Ascending aorta (tissue), 2 donors: ENCODE results near the gene PYGL. TPM values are rescaled to one million over a fixed set of nuclear protein-coding genes. Genes with fewer than 3 reads are reported as not detected.

Experiments
- DNase-seq, 2 donors: peaks; one replicate each; pipeline ENCODE4 v3.0.0-alpha.2; 2019; ENCODE audit warnings: low spot score in 2 of 2
- H3K27ac ChIP-seq, 2 donors: fragments of 200-600 bp; sonication (generic); one replicate each; pipeline ENCODE4 v1.5.1; 2016 to 2017; ENCODE audit warnings: mild to moderate bottlenecking in 1 of 2
- H3K27me3 ChIP-seq: fragments of 200-600 bp; sonication (generic); one replicate; pipeline ENCODE4 v1.5.1; 2017
- H3K36me3 ChIP-seq, 2 donors: fragments of 200-600 bp; sonication (generic); one replicate each; pipeline ENCODE4 v1.5.1; 2016
- H3K4me1 ChIP-seq, 2 donors: fragments of 200-600 bp; sonication (generic); one replicate each; pipeline ENCODE4 v1.5.1; 2016 to 2017; ENCODE audit warnings: mild to moderate bottlenecking in 1 of 2
- H3K4me3 ChIP-seq, 2 donors: fragments of 200-600 bp; sonication (generic); one replicate each; pipeline ENCODE4 v1.5.1; 2016 to 2017; ENCODE audit warnings: mild to moderate bottlenecking in 1 of 2
- H3K9me3 ChIP-seq, 2 donors: fragments of 200-600 bp; sonication (generic); one replicate each; pipeline ENCODE4 v1.5.1; 2016
- CTCF ChIP-seq, 3 experiments: fragments of 200-600 bp in 2 of 3; fragments of 450-650 bp in 1 of 3; sonication (generic) in 2 of 3; IDR thresholded peaks; one replicate each; pipeline ENCODE4 v1.5.1; 2016 to 2019; ENCODE audit warnings: antibody characterized with exemption in 3 of 3, mild to moderate bottlenecking in 1 of 3, moderate library complexity in 1 of 3
- intact Hi-C: fragments of 100-400 bp; cut with DNase I; formaldehyde crosslinking; loops from one replicate; pipeline ENCODE4 v1.15.1; 2023
- total RNA-seq: library from RNA; depleted of rRNA; stranded (reverse); fragments of >200 nt; gene quantifications from one replicate; pipeline ENCODE4 v1.1.0, GENCODE V29; 2016

PYGL gene
- total RNA-seq, 1 donor from 2014 or later: 13.8 TPM

- Histone ChIP-seq H3K4me1 (no peaks in the 10 kb centered on the region), H3K36me3 (no peaks in the 10 kb centered on the region), H3K27ac (no peak overlapping the region), H3K9me3 (no peaks in the 10 kb centered on the region), H3K27me3 (no peaks in the 10 kb centered on the region), H3K4me3 (no peak overlapping the region)
- no peak for TF ChIP-seq CTCF (IDR thresholded peaks at IDR 0.05)
- intact Hi-C loops: no loop called here
- no peak for DNase-seq
These were observed 52.0 kb downstream of the PYGL start for GRCh38 chr14:50892255-50892654.

- no peaks in the 10 kb centered on the region for H3K4me1 ChIP-seq
These were observed 56.8 kb downstream of the PYGL start for GRCh38 chr14:50887476-50887875.

GRCh38 chr14:50883827-50884197 lies 60.5 kb downstream of the PYGL start:
- Histone ChIP-seq H3K4me1 (no peaks in the 10 kb centered on the region), H3K9me3 (no peaks in the 10 kb centered on the region), H3K4me3 (no peak overlapping the region), H3K27me3 (no peaks in the 10 kb centered on the region), H3K36me3 (no peaks in the 10 kb centered on the region), H3K27ac (no peak overlapping the region)
- no peak for DNase-seq
- no peak for TF ChIP-seq CTCF (IDR thresholded peaks at IDR 0.05)
- intact Hi-C loops: no loop called here

More at GRCh38 chr14:50887476-50887875, 56.8 kb downstream of the PYGL start:
- intact Hi-C loops: no loop called here
- Histone ChIP-seq H3K36me3 (no peaks in the 10 kb centered on the region), H3K9me3 (no peaks in the 10 kb centered on the region), H3K4me3 (no peak overlapping the region), H3K27ac (no peak overlapping the region), H3K27me3 (no peaks in the 10 kb centered on the region)
- TF ChIP-seq CTCF (IDR thresholded peaks at IDR 0.05): no peak
- DNase-seq: no peak

- no peak for TF ChIP-seq CTCF (IDR thresholded peaks at IDR 0.05)
- H3K27me3 ChIP-seq: no peaks in the 10 kb centered on the region
- H3K4me3 ChIP-seq: no peak overlapping the region
- no peaks in the 10 kb centered on the region for H3K4me1 ChIP-seq
- DNase-seq: no peak
- intact Hi-C loops: no loop called here
- no peaks in the 10 kb centered on the region for H3K9me3 ChIP-seq
- no peak overlapping the region for H3K27ac ChIP-seq
- H3K36me3 ChIP-seq: no peaks in the 10 kb centered on the region
These were observed 61.1 kb downstream of the PYGL start for GRCh38 chr14:50882932-50883826.

GRCh38 chr14:50875359-50876070 lies 68.8 kb downstream of the PYGL start:
- intact Hi-C loops: no loop called here
- H3K4me3 ChIP-seq: no peak overlapping the region
- no peak for TF ChIP-seq CTCF (IDR thresholded peaks at IDR 0.05)
- H3K36me3 ChIP-seq: no peaks in the 10 kb centered on the region
- no peaks in the 10 kb centered on the region for H3K9me3 ChIP-seq
- DNase-seq: no peak
- no peaks in the 10 kb centered on the region for H3K4me1 ChIP-seq
- H3K27me3 ChIP-seq: no peaks in the 10 kb centered on the region
- H3K27ac ChIP-seq: no peak overlapping the region
